ENCODE results near the gene LMAN1L. TPM values are rescaled to one million over a fixed set of nuclear protein-coding genes. Genes with fewer than 3 reads are reported as not detected.

LMAN1L gene
- total RNA-seq, 1 experiment from 2014 or later = not detected

- Histone ChIP-seq H3K9ac (ENCODE audit: low read length) (no peak overlapping the region), H3K36me3 (ENCODE audit: low read depth, low read length) (no peaks in the 10 kb centered on the region), H3K4me3 (ENCODE audit: low read length) (no peak overlapping the region), H3K27ac (ENCODE audit: low read length) (no peak overlapping the region), H3K4me2 (ENCODE audit: low read length) (no peak overlapping the region), H3K9me3 (ENCODE audit: low read length) (no peaks in the 10 kb centered on the region), H3K27me3 (ENCODE audit: low read length) (no peaks in the 10 kb centered on the region), H3K79me2 (ENCODE audit: low read length) (peaks cover 66% of the 10 kb centered on the region), H2AFZ (ENCODE audit: low read length) (no peak overlapping the region), H3K4me1 (ENCODE audit: insufficient read depth, low read length) (peaks cover 11% of the 10 kb centered on the region), H3K9me2 (replicated peaks; ENCODE audit: low read length) (no peaks in the 10 kb centered on the region), H3F3A (ENCODE audit: low read length, unreplicated experiment) (no peaks in the 10 kb centered on the region), H4K20me1 (ENCODE audit: low read length) (peaks cover 34% of the 10 kb centered on the region; the same call in 1 of the 2 replicates)
- no TSS peak for BruUV-seq (replicated peaks)
- ChIA-PET POLR2A (ENCODE audit: unreplicated experiment) (no interaction called here), CTCF (no interaction called here)
- TF ChIP-seq EZH2phosphoT487 (IDR thresholded peaks at IDR 0.05; ENCODE audit: borderline replicate concordance, low read length) = no peak
- TF ChIP-seq, protein P1, sequence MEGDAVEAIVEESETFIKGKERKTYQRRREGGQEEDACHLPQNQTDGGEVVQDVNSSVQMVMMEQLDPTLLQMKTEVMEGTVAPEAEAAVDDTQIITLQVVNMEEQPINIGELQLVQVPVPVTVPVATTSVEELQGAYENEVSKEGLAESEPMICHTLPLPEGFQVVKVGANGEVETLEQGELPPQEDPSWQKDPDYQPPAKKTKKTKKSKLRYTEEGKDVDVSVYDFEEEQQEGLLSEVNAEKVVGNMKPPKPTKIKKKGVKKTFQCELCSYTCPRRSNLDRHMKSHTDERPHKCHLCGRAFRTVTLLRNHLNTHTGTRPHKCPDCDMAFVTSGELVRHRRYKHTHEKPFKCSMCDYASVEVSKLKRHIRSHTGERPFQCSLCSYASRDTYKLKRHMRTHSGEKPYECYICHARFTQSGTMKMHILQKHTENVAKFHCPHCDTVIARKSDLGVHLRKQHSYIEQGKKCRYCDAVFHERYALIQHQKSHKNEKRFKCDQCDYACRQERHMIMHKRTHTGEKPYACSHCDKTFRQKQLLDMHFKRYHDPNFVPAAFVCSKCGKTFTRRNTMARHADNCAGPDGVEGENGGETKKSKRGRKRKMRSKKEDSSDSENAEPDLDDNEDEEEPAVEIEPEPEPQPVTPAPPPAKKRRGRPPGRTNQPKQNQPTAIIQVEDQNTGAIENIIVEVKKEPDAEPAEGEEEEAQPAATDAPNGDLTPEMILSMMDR (conservative IDR thresholded peaks at IDR 0.05; ENCODE audit: low read depth, low read length) = no peak
- ATAC-seq (no peak), DNase-seq (no peak)
- intact Hi-C loops (cut with micrococcal nuclease) = no loop called here
These were observed 20.2 kb upstream of the LMAN1L start for GRCh38 chr15:74792227-74793016.

GRCh38 chr15:74793135-74794028 lies 19.3 kb upstream of the LMAN1L start:
- TF ChIP-seq EZH2phosphoT487 (IDR thresholded peaks at IDR 0.05; ENCODE audit: borderline replicate concordance, low read length) = no peak
- TF ChIP-seq, protein P1 (conservative IDR thresholded peaks at IDR 0.05; ENCODE audit: low read depth, low read length) = 0 out of 2 replicates have a peak, but pooled peaks have one; percentile 22
- Histone ChIP-seq H3K9me3 (ENCODE audit: low read length) (no peaks in the 10 kb centered on the region), H4K20me1 (ENCODE audit: low read length) (peaks cover 28% of the 10 kb centered on the region; the same call in 1 of the 2 replicates), H3F3A (ENCODE audit: low read length, unreplicated experiment) (no peaks in the 10 kb centered on the region), H3K27me3 (ENCODE audit: low read length) (no peaks in the 10 kb centered on the region), H3K4me2 (ENCODE audit: low read length) (no peak overlapping the region), H3K9ac (ENCODE audit: low read length) (no peak overlapping the region), H3K9me2 (replicated peaks; ENCODE audit: low read length) (no peaks in the 10 kb centered on the region), H3K79me2 (ENCODE audit: low read length) (peaks cover 57% of the 10 kb centered on the region), H3K27ac (ENCODE audit: low read length) (no peak overlapping the region), H2AFZ (ENCODE audit: low read length) (no peak overlapping the region), H3K4me3 (ENCODE audit: low read length) (no peak overlapping the region), H3K4me1 (ENCODE audit: insufficient read depth, low read length) (peaks cover 11% of the 10 kb centered on the region), H3K36me3 (ENCODE audit: low read depth, low read length) (no peaks in the 10 kb centered on the region)
- peak; percentile 50 for ATAC-seq
- intact Hi-C loops (cut with micrococcal nuclease) = no loop called here
- DNase-seq = no peak
- no TSS peak for BruUV-seq (replicated peaks)
- CTCF ChIA-PET = interaction anchor here (0.8 kb wide), 2 partner anchors 10 to 23 kb away, joined by 3 read pairs; no protein-coding TSS in a partner anchor
- POLR2A ChIA-PET (ENCODE audit: unreplicated experiment) = no interaction called here

Data from PC-3 (cell line).